Measurements from ENCODE around the gene CNN3.

The CNN3 gene

GRCh38 chr1:94905207-94905606, 21.7 kb downstream of the CNN3 start:
- Histone ChIP-seq H3K4me1 (ENCODE audit: control insufficient read depth, insufficient read depth, low read length) (peaks cover 24% of the 10 kb centered on the region), H3K27me3 (ENCODE audit: control insufficient read depth in 1 of 2, insufficient read depth in 2 of 2, low read length in 2 of 2) (no peaks in the 10 kb centered on the region), H3K9ac (ENCODE audit: low read length in 2 of 2) (no peak overlapping the region), H3K9me3 (ENCODE audit: control insufficient read depth in 2 of 2, low read length in 2 of 2) (no peaks in the 10 kb centered on the region), H3K4me3 (ENCODE audit: low read length in 2 of 2) (no peak overlapping the region), H3K27ac (ENCODE audit: low read length) (no peak overlapping the region), H3K36me3 (ENCODE audit: control insufficient read depth in 2 of 2, insufficient read depth in 2 of 2, low read length in 2 of 2) (peaks cover 7 to 10% of the 10 kb centered on the region in 2 donors)

- no peaks in the 10 kb centered on the region for H3K27me3 ChIP-seq (ENCODE audit: control insufficient read depth in 1 of 2, insufficient read depth in 2 of 2, low read length in 2 of 2)
- peak overlapping the region in 1 of 2 donors; percentile 10 for H3K4me3 ChIP-seq (ENCODE audit: low read length in 2 of 2)
- peaks cover 24% of the 10 kb centered on the region for H3K4me1 ChIP-seq (ENCODE audit: control insufficient read depth, insufficient read depth, low read length)
- H3K36me3 ChIP-seq (ENCODE audit: control insufficient read depth in 2 of 2, insufficient read depth in 2 of 2, low read length in 2 of 2): peaks cover 7 to 13% of the 10 kb centered on the region in 2 donors
- H3K9me3 ChIP-seq (ENCODE audit: control insufficient read depth in 2 of 2, low read length in 2 of 2): no peaks in the 10 kb centered on the region
- no peak overlapping the region for H3K9ac ChIP-seq (ENCODE audit: low read length in 2 of 2)
- H3K27ac ChIP-seq (ENCODE audit: low read length): peak overlapping the region; percentile 1
Observed at GRCh38 chr1:94903280-94904009, 23.5 kb downstream of the CNN3 start.

GRCh38 chr1:94901841-94902240, 25.1 kb downstream of the CNN3 start:
- H3K27me3 ChIP-seq (ENCODE audit: control insufficient read depth in 1 of 2, insufficient read depth in 2 of 2, low read length in 2 of 2): no peaks in the 10 kb centered on the region
- H3K4me1 ChIP-seq (ENCODE audit: control insufficient read depth, insufficient read depth, low read length): peaks cover 15% of the 10 kb centered on the region
- no peak overlapping the region for H3K27ac ChIP-seq (ENCODE audit: low read length)
- H3K9ac ChIP-seq (ENCODE audit: low read length in 2 of 2): no peak overlapping the region
- no peak overlapping the region for H3K4me3 ChIP-seq (ENCODE audit: low read length in 2 of 2)
- H3K9me3 ChIP-seq (ENCODE audit: control insufficient read depth in 2 of 2, low read length in 2 of 2): no peaks in the 10 kb centered on the region
- peaks cover 15 to 22% of the 10 kb centered on the region in 2 donors for H3K36me3 ChIP-seq (ENCODE audit: control insufficient read depth in 2 of 2, insufficient read depth in 2 of 2, low read length in 2 of 2)

GRCh38 chr1:94899756-94900155, 27.2 kb downstream of the CNN3 start:
- H3K27me3 ChIP-seq (ENCODE audit: control insufficient read depth in 1 of 2, insufficient read depth in 2 of 2, low read length in 2 of 2): no peaks in the 10 kb centered on the region
- no peak overlapping the region for H3K27ac ChIP-seq (ENCODE audit: low read length)
- no peak overlapping the region for H3K9ac ChIP-seq (ENCODE audit: low read length in 2 of 2)
- H3K4me1 ChIP-seq (ENCODE audit: control insufficient read depth, insufficient read depth, low read length): peaks cover 7% of the 10 kb centered on the region
- H3K9me3 ChIP-seq (ENCODE audit: control insufficient read depth in 2 of 2, low read length in 2 of 2): no peaks in the 10 kb centered on the region
- H3K36me3 ChIP-seq (ENCODE audit: control insufficient read depth in 2 of 2, insufficient read depth in 2 of 2, low read length in 2 of 2): peaks cover 30 to 40% of the 10 kb centered on the region in 2 donors
- H3K4me3 ChIP-seq (ENCODE audit: low read length in 2 of 2): no peak overlapping the region

- Histone ChIP-seq H3K9me3 (ENCODE audit: control insufficient read depth in 2 of 2, low read length in 2 of 2) (no peaks in the 10 kb centered on the region), H3K4me1 (ENCODE audit: control insufficient read depth, insufficient read depth, low read length) (peaks cover 6% of the 10 kb centered on the region), H3K27me3 (ENCODE audit: control insufficient read depth in 1 of 2, insufficient read depth in 2 of 2, low read length in 2 of 2) (no peaks in the 10 kb centered on the region), H3K27ac (ENCODE audit: low read length) (no peak overlapping the region), H3K36me3 (ENCODE audit: control insufficient read depth in 2 of 2, insufficient read depth in 2 of 2, low read length in 2 of 2) (peaks cover 30 to 41% of the 10 kb centered on the region in 2 donors), H3K9ac (ENCODE audit: low read length in 2 of 2) (no peak overlapping the region), H3K4me3 (ENCODE audit: low read length in 2 of 2) (no peak overlapping the region)
Observed at GRCh38 chr1:94898491-94899385, 28.2 kb downstream of the CNN3 start.

GRCh38 chr1:94895518-94895917, 31.4 kb downstream of the CNN3 start:
- no peaks in the 10 kb centered on the region for H3K27me3 ChIP-seq (ENCODE audit: control insufficient read depth in 1 of 2, insufficient read depth in 2 of 2, low read length in 2 of 2)
- H3K27ac ChIP-seq (ENCODE audit: low read length): no peak overlapping the region
- no peaks in the 10 kb centered on the region for H3K9me3 ChIP-seq (ENCODE audit: control insufficient read depth in 2 of 2, low read length in 2 of 2)
- no peak overlapping the region for H3K4me3 ChIP-seq (ENCODE audit: low read length in 2 of 2)
- H3K36me3 ChIP-seq (ENCODE audit: control insufficient read depth in 2 of 2, insufficient read depth in 2 of 2, low read length in 2 of 2): peaks cover 23 to 36% of the 10 kb centered on the region in 2 donors
- H3K9ac ChIP-seq (ENCODE audit: low read length in 2 of 2): no peak overlapping the region
- no peaks in the 10 kb centered on the region for H3K4me1 ChIP-seq (ENCODE audit: control insufficient read depth, insufficient read depth, low read length)

GRCh38 chr1:94894630-94895029, 32.3 kb downstream of the CNN3 start:
- no peaks in the 10 kb centered on the region for H3K27me3 ChIP-seq (ENCODE audit: control insufficient read depth in 1 of 2, insufficient read depth in 2 of 2, low read length in 2 of 2)
- peaks cover 23 to 35% of the 10 kb centered on the region in 2 donors for H3K36me3 ChIP-seq (ENCODE audit: control insufficient read depth in 2 of 2, insufficient read depth in 2 of 2, low read length in 2 of 2)
- no peak overlapping the region for H3K27ac ChIP-seq (ENCODE audit: low read length)
- no peak overlapping the region for H3K4me3 ChIP-seq (ENCODE audit: low read length in 2 of 2)
- no peak overlapping the region for H3K9ac ChIP-seq (ENCODE audit: low read length in 2 of 2)
- H3K4me1 ChIP-seq (ENCODE audit: control insufficient read depth, insufficient read depth, low read length): no peaks in the 10 kb centered on the region
- no peaks in the 10 kb centered on the region for H3K9me3 ChIP-seq (ENCODE audit: control insufficient read depth in 2 of 2, low read length in 2 of 2)

GRCh38 chr1:94892604-94893254, 34.2 kb downstream of the CNN3 start:
- Histone ChIP-seq H3K4me1 (ENCODE audit: control insufficient read depth, insufficient read depth, low read length) (no peaks in the 10 kb centered on the region), H3K9me3 (ENCODE audit: control insufficient read depth in 2 of 2, low read length in 2 of 2) (no peaks in the 10 kb centered on the region), H3K36me3 (ENCODE audit: control insufficient read depth in 2 of 2, insufficient read depth in 2 of 2, low read length in 2 of 2) (peaks cover 23 to 27% of the 10 kb centered on the region in 2 donors), H3K9ac (ENCODE audit: low read length in 2 of 2) (no peak overlapping the region), H3K27ac (ENCODE audit: low read length) (no peak overlapping the region), H3K27me3 (ENCODE audit: control insufficient read depth in 1 of 2, insufficient read depth in 2 of 2, low read length in 2 of 2) (no peaks in the 10 kb centered on the region), H3K4me3 (ENCODE audit: low read length in 2 of 2) (no peak overlapping the region)

GRCh38 chr1:94888201-94888600, 38.7 kb downstream of the CNN3 start:
- Histone ChIP-seq H3K4me1 (ENCODE audit: control insufficient read depth, insufficient read depth, low read length) (peaks cover 24% of the 10 kb centered on the region), H3K36me3 (ENCODE audit: control insufficient read depth in 2 of 2, insufficient read depth in 2 of 2, low read length in 2 of 2) (peaks cover 2 to 5% of the 10 kb centered on the region in 2 donors), H3K4me3 (ENCODE audit: low read length in 2 of 2) (no peak overlapping the region), H3K27me3 (ENCODE audit: control insufficient read depth in 1 of 2, insufficient read depth in 2 of 2, low read length in 2 of 2) (no peaks in the 10 kb centered on the region), H3K27ac (ENCODE audit: low read length) (no peak overlapping the region), H3K9ac (ENCODE audit: low read length in 2 of 2) (no peak overlapping the region), H3K9me3 (ENCODE audit: control insufficient read depth in 2 of 2, low read length in 2 of 2) (no peaks in the 10 kb centered on the region)

- H3K27ac ChIP-seq (ENCODE audit: low read length): no peak overlapping the region
- no peak overlapping the region for H3K4me3 ChIP-seq (ENCODE audit: low read length in 2 of 2)
- no peaks in the 10 kb centered on the region for H3K27me3 ChIP-seq (ENCODE audit: control insufficient read depth in 1 of 2, insufficient read depth in 2 of 2, low read length in 2 of 2)
- H3K4me1 ChIP-seq (ENCODE audit: control insufficient read depth, insufficient read depth, low read length): peaks cover 24% of the 10 kb centered on the region
- H3K9me3 ChIP-seq (ENCODE audit: control insufficient read depth in 2 of 2, low read length in 2 of 2): no peaks in the 10 kb centered on the region
- H3K9ac ChIP-seq (ENCODE audit: low read length in 2 of 2): no peak overlapping the region
- peaks cover 2 to 5% of the 10 kb centered on the region in 2 donors for H3K36me3 ChIP-seq (ENCODE audit: control insufficient read depth in 2 of 2, insufficient read depth in 2 of 2, low read length in 2 of 2)
Observed at GRCh38 chr1:94887603-94888171, 39.2 kb downstream of the CNN3 start.
